ENCODE measurements around the gene MYRFL.
"Not testable (repeated sequence)": the region's sequence is repeated elsewhere in the genome, so short reads cannot be mapped to it uniquely, and the experiment has no call there.

MYRFL gene

GRCh38 chr12:69824966-69825560 lies at the start of gene MYRFL:
Gene MYRFL (plus strand): TSS chr12:69825227. CDS start chr12:69825518, 291 bp downstream.
- no peak for DNase-seq

GRCh38 chr12:69779928-69780327 lies 45.1 kb upstream of the MYRFL start:
- no peak for DNase-seq

DNA sequence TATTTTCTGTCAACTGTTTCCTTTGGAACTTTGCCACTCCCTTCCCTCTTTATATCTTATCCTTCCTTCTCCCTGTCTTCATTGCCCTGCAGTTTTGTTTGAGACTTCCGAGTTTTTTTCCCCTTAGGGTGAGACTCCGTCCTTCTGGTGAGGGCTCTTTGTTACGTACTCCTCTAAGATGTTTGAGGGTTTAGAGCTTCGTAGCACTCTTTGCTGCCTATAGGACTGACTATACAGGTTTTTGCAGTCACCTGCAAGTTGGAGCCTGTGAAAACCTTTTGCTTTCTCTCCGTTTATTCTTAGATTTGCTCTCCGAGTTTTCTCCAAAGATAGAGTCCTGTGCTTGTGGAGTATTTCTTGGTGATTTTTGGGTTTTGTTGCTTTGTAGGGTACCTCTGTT lies 41.7 kb upstream of the MYRFL start:
- no peak for DNase-seq

- DNase-seq = no peak
Measured at GRCh38 chr12:69789351-69789750, 35.7 kb upstream of the MYRFL start.

DNA sequence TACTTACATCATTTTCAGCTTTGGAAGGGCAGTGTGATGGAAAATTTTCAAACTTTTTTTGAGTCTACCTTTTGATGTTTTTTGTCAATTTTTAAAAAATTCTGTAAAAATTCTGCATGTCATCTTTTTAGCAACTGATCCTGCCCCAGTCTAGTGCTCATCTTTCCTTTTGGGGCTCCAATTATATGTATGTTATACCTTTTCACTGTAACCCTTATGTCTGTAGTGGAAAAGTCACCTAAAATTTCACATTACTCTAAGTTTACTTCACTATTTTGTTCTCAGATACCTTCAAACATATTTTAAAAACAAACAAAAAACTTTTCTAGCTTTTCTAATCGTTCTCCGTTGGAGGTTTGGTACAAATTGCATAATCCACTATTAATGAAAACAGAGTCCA lies 32.5 kb upstream of the MYRFL start:
- no peak for DNase-seq

GRCh38 chr12:69807101-69807897 lies 17.7 kb upstream of the MYRFL start:
- DNase-seq = not testable (repeated sequence)

DNA sequence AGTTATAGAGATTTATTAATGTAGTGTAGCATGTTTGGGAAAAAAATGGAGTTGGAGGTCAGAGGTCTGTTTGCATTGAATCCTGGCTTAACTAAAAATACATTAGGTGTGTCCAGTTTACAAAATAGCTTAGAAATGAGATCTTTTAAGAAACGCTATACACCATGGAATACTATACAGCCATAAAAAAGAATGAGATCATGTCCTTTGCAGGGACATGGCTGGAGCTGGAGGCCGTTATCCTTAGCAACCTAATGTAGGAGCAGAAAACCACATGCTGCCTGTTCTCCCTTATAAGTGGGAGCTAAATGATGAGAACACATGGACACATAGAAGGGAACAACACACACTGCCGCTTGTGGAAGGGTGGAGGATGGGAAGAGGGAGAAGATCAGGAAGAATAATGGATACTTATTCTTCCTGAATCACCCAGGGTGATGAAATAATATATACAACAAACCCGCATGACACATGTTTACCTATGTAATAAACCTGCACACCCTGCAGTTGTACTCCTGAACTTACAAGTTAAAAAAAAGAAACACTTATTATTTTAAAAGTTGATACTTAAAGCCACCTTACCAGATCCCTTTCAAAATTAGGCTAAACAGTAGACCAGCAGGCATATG lies 14.0 kb upstream of the MYRFL start:
- DNase-seq = no peak

DNA sequence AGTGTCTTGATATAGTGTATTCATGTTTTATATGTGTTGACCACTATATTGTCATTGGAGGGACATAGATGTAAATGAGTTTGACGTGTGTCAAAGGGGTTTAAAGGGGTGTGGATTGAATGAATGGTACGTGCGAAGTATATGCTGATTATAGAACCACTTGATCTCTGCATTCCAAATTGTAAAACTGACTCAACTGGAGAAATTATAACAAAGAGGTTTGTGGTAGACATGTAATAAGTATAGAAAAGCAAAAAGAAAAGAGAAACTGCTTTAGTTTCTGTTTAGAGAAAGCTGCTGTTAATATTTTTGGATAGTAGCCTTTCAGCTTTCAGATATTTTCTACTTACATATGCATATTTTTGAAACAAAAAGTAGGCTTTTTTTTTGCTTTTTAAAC lies 8.9 kb upstream of the MYRFL start:
- no peak for DNase-seq

- no peak for DNase-seq
Measured at GRCh38 chr12:69821032-69821455, 4.0 kb upstream of the MYRFL start.

DNA sequence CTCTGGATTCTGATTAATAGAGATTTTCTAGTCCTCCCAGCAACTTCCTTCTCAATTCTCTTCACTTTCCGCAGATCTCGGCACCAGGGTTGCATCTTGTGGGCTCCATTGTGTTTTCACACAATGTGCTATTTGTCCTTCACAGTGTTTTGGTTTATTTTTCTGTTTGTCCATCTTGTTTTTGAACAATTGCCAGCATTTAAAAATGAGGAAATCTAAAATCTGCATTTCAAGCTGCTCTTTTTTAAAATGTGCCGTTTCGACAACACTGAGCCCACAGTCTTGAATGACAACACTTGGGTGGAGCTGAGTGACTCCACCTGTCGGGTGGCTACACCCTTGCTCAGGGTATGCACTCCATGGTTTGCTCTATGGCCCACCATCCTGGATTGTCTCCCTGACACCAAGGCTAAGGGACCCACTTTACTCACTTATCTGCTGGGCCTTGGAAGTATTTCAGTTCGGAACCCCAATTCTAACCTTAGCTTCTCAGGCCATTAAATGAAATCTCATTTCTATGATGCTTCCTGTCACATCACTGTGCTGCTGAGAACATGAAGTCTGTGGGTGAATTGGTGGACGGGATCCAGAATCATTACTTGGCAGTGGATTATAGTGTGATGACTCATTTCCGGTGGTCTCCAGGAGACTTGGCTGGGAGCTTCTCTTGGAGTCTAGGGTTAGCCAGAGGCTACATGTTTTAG lies 3.4 kb upstream of the MYRFL start:
- no peak for DNase-seq

GRCh38 chr12:69822201-69822860 lies 2.7 kb upstream of the MYRFL start:
- DNase-seq = no peak

GRCh38 chr12:69824028-69824427 lies 999 bp upstream of the MYRFL start:
- DNase-seq = no peak

DNA sequence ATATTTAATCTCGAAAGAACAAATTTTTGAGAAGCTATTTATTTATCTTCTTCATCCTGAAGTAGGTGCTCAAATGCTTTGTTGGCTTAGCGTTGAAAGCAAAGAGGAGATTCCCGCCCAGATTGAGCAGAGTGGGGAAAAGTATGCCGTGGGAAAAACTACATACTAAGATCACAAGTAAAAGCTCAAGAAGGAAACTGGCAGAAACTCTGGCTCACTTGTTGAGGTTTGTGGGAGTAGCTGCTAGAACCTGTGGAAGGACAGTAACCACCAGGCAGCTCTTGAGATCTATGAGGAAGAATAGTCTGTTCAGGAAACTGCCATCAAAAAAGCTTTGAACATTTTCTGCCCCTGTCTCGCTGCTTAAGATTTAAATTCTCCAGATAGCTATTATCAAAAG lies 3.9 kb downstream of the MYRFL start:
- DNase-seq = no peak

GRCh38 chr12:69833696-69834095 lies 8.7 kb downstream of the MYRFL start:
- DNase-seq = no peak

DNA sequence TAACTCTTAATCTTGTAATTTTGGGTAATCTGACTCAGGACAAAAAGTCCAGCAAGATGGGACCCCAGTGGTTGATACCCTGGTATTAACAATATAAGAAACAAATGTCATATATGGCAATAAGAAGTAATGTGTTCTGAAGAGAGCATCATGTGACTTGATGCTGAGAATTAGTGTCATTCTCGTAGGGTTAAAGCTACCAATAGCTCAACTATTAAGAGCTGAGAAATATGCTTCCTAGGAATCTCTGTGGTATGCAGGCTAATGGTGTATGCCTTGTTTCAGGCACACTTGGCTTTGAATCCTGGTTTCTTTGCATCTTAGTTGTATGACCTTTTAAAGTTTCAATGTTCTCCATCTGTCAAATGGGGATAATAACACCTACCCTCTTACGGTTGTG lies 9.1 kb downstream of the MYRFL start:
- no peak for DNase-seq

GRCh38 chr12:69834576-69834975 lies 9.5 kb downstream of the MYRFL start:
- no peak for DNase-seq

DNA sequence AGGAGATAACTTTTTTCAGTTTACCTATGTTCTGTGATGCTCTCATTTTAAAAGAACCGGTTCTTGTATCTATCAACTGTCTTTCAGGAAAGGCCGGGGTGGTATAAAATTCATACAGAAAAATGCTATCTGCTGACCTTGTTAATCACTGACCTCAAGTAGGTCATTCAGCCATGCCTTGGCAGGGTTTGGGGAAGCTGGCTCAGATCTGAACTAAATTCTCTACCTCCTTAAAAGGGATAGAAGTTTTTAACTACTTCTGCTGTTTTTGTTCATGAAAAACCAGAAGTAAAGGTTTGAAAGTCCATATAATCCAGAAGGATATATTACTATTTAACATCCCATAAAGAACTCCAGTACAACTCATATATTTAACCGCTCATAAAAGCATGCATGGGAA lies 10.1 kb downstream of the MYRFL start:
- no peak for DNase-seq

- DNase-seq = no peak
Measured at GRCh38 chr12:69836015-69836414, 11.0 kb downstream of the MYRFL start.

- DNase-seq = no peak
Measured at GRCh38 chr12:69837191-69837590, 12.2 kb downstream of the MYRFL start.

- no peak for DNase-seq
Measured at GRCh38 chr12:69837657-69838415, 12.8 kb downstream of the MYRFL start.

GRCh38 chr12:69840727-69841126 lies 15.7 kb downstream of the MYRFL start:
- DNase-seq = no peak

- DNase-seq = no peak
Measured at GRCh38 chr12:69843608-69844007, 18.6 kb downstream of the MYRFL start.

Data from GOT3 (cell line).